Testis (tissue), 3 donors: ENCODE data around the gene SYTL2. TPM values are rescaled to one million over a fixed set of nuclear protein-coding genes. Genes with fewer than 3 reads are reported as not detected.

ENCODE experiments used
- DNase-seq: peaks from one replicate; pipeline ENCODE4 v3.0.0-alpha.2; 2019
- H3K27ac ChIP-seq, 2 donors: fragments of 200-600 bp; sonication (generic); one replicate each; pipeline ENCODE4 v1.5.1; 2019
- H3K27me3 ChIP-seq: fragments of 200-600 bp; sonication (generic); one replicate; pipeline ENCODE4 v1.5.1; 2019
- H3K36me3 ChIP-seq: fragments of 200-600 bp; sonication (generic); one replicate; pipeline ENCODE4 v1.5.1; 2017; ENCODE audit warnings: low read depth; ENCODE audit errors: missing control alignments
- H3K4me1 ChIP-seq: fragments of 200-600 bp; sonication (generic); one replicate; pipeline ENCODE4 v1.5.1; 2019
- H3K4me3 ChIP-seq, 2 donors: fragments of 200-600 bp; sonication (generic); one replicate each; pipeline ENCODE4 v1.5.1; 2017 to 2019
- H3K9me3 ChIP-seq: fragments of 200-600 bp; sonication (generic); one replicate; pipeline ENCODE4 v1.5.1; 2017
- CTCF ChIP-seq, 3 experiments: fragments of 450-650 bp in 2 of 3; fragments of 200-600 bp in 1 of 3; sonication (generic) in 1 of 3; IDR thresholded peaks; one replicate each; pipeline ENCODE4 v1.5.1; 2016 to 2019; ENCODE audit warnings: antibody characterized with exemption in 3 of 3, mild to moderate bottlenecking in 2 of 3, moderate library complexity in 1 of 3
- POLR2A ChIP-seq: fragments of 450-650 bp; IDR thresholded peaks from one replicate; pipeline ENCODE4 v1.6.1; 2017; ENCODE audit warnings: antibody characterized with exemption, mild to moderate bottlenecking, moderate library complexity
- WGBS, 2 donors: methylation state at CpG; one replicate each; pipeline ENCODE4 v1.1.5; 2018; 5-methylcytosine and 5-hydroxymethylcytosine counted together
- intact Hi-C: fragments of 100-400 bp; cut with DNase I; formaldehyde crosslinking; loops from one replicate; pipeline ENCODE4 v1.15.1; 2023; ENCODE audit warnings: low total_unique reads
- polyA plus RNA-seq: library from polyadenylated mRNA; stranded (reverse); fragments of 350-450 nt; fragmentation: Illumina TruSeq; extraction: RNeasy Lipid Tissue Mini Kit (QIAGEN cat#74804); gene quantifications from one replicate; pipeline ENCODE4 v1.2.3, GENCODE V29; 2014; ENCODE audit warnings: low read depth, low replicate concordance; ENCODE audit not compliant: insufficient read depth
- total RNA-seq, 2 donors: library from RNA; depleted of rRNA; stranded (reverse); fragments of >200 nt; gene quantifications; one replicate each; pipeline ENCODE4 v1.2.3, GENCODE V29; 2016

SYTL2 gene
- total and polyA plus RNA-seq, 3 donors from 2014 or later: 12.3 to 16.9 (median 14.4) TPM

- no peaks in the 10 kb centered on the region for H3K4me1 ChIP-seq
- no peaks in the 10 kb centered on the region for H3K27me3 ChIP-seq
- intact Hi-C loops: no loop called here
- no peak overlapping the region for H3K27ac ChIP-seq
- WGBS, 2 donors: 89 to 94% methylated on average over 3 of the region's 3 CpGs
- H3K9me3 ChIP-seq: no peaks in the 10 kb centered on the region
- no peaks in the 10 kb centered on the region for H3K36me3 ChIP-seq
- no peak for DNase-seq
- no peak for TF ChIP-seq CTCF (IDR thresholded peaks at IDR 0.05)
- TF ChIP-seq POLR2A: no peak
- H3K4me3 ChIP-seq: no peak overlapping the region
These were observed 89.8 kb downstream of the SYTL2 start for GRCh38 chr11:85721191-85721590.

GRCh38 chr11:85718991-85719807 is 91.7 kb downstream of the SYTL2 start:
- Histone ChIP-seq H3K27me3 (no peaks in the 10 kb centered on the region), H3K36me3 (no peaks in the 10 kb centered on the region), H3K4me1 (no peaks in the 10 kb centered on the region), H3K4me3 (peak overlapping the region in 1 of 2 donors; percentile 13), H3K9me3 (no peaks in the 10 kb centered on the region), H3K27ac (peak overlapping the region in 1 of 2 donors; percentile 55)
- DNase-seq: peak; percentile 22
- TF ChIP-seq CTCF (IDR thresholded peaks at IDR 0.05): no peak
- 25 to 39% methylated on average over 10 of the region's 10 CpGs for WGBS, 2 donors
- intact Hi-C loops: no loop called here

- no peaks in the 10 kb centered on the region for H3K36me3 ChIP-seq
- peak overlapping the region in 1 of 2 donors; percentile 13 for H3K4me3 ChIP-seq
- H3K9me3 ChIP-seq: no peaks in the 10 kb centered on the region
- intact Hi-C loops: no loop called here
- DNase-seq: no peak
- no peaks in the 10 kb centered on the region for H3K4me1 ChIP-seq
- H3K27ac ChIP-seq: peak overlapping the region; percentile 28 to 55
- TF ChIP-seq POLR2A (no peak), CTCF (IDR thresholded peaks at IDR 0.05) (no peak)
- H3K27me3 ChIP-seq: no peaks in the 10 kb centered on the region
- 32 to 46% methylated on average over 7 of the region's 7 CpGs for WGBS, 2 donors
These were observed 92.6 kb downstream of the SYTL2 start for GRCh38 chr11:85718126-85718943.

- no peak for DNase-seq
- intact Hi-C loops: no loop called here
- H3K9me3 ChIP-seq: no peaks in the 10 kb centered on the region
- no peak overlapping the region for H3K4me3 ChIP-seq
- H3K27me3 ChIP-seq: no peaks in the 10 kb centered on the region
- no peaks in the 10 kb centered on the region for H3K4me1 ChIP-seq
- H3K27ac ChIP-seq: no peak overlapping the region
- no peaks in the 10 kb centered on the region for H3K36me3 ChIP-seq
- TF ChIP-seq CTCF (IDR thresholded peaks at IDR 0.05) (no peak), POLR2A (no peak)
- WGBS, 2 donors: 80 to 88% methylated on average over 2 of the region's 2 CpGs
These were observed 93.5 kb downstream of the SYTL2 start for GRCh38 chr11:85717429-85717828.
